ENCODE measurements around the gene MDN1. TPM values are rescaled to one million over a fixed set of nuclear protein-coding genes. Genes with fewer than 3 reads are reported as not detected.
A peak's percentile ranks its signal among the peaks of the same experiment; 100 is the strongest.

Gene MDN1
- total and polyA plus RNA-seq, 2 of the 8 experiments (the other 6 are each of a cell fraction or from before 2014, with no cell fraction given): 53.5 to 179 TPM

DNA sequence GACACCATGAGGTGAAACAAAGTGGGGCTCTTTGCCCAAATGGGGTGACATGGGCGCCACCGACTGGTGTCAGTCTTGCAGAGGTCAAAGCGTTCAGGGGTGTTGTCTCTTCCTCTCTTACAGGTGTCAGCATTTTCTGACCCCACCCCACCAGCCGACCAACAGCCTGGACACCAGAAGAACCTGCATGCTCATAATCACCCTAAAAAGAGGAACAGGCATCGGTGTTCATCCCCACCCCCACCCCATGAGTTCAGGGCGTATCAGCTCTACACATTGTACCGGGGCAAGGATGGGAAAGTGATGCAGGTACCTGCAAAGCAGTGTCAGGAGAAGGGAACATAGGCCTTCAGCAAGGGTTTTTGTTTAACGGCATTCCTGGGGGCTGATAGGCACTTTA is 195.8 kb downstream of the MDN1 start:
- no peak overlapping the region for H2BK120ac ChIP-seq (replicated peaks; ENCODE audit: low read depth, low read length)
- no peak overlapping the region for H2AK5ac ChIP-seq (ENCODE audit: low read depth, low read length)
- H3K27ac ChIP-seq (ENCODE audit: low read depth, low read length): no peak overlapping the region
- H2AFZ ChIP-seq (ENCODE audit: low read length): no peak overlapping the region
- no peak overlapping the region for H3K23ac ChIP-seq (ENCODE audit: insufficient read length)
- WGBS, 2 experiments (ENCODE audit: extremely low coverage in 1 of 2, insufficient coverage in 1 of 2, insufficient read length in 1 of 2, insufficient replicate concordance in 2 of 2, low coverage in 1 of 2, low lambda C conversion rate in 2 of 2, missing lambda C conversion rate in 1 of 2): 99% methylated on average over 8 of the region's 8 CpGs; no CpG with 5 or more reads in 1 of the 2 experiments
- H3K9ac ChIP-seq (replicated peaks in 1 of 4; ENCODE audit: extremely low read depth in 1 of 4, low read depth in 3 of 4, low read length in 3 of 4): no peak overlapping the region
- H3K23me2 ChIP-seq (ENCODE audit: low read depth, low read length): no peaks in the 10 kb centered on the region
- DNase-seq (ENCODE audit: low read depth in 1 of 2, low spot score in 2 of 2) (no peak), FAIRE-seq (no peak)
- H2BK15ac ChIP-seq (ENCODE audit: low read length): no peak overlapping the region
- no peaks in the 10 kb centered on the region for H3K4me1 ChIP-seq (replicated peaks in 1 of 4; ENCODE audit: control insufficient read depth in 3 of 4, insufficient read depth in 4 of 4, low read length in 3 of 4)
- POLR2A ChIA-PET (ENCODE audit: partially characterized antibody): interaction anchor here (1.0 kb wide), 1 partner anchor 271 kb away, joined by 4 read pairs; the partner anchor contains the start of gene UBE2J1
- no peak overlapping the region for H3K4me3 ChIP-seq (ENCODE audit: extremely low read depth in 1 of 4, insufficient read depth in 2 of 4, low read depth in 3 of 4, low read length in 4 of 4)
- H3K56ac ChIP-seq (replicated peaks; ENCODE audit: insufficient read length, low read depth, low read length): no peak overlapping the region
- no peak overlapping the region for H3K4ac ChIP-seq (replicated peaks; ENCODE audit: insufficient read length, low read depth, low read length)
- no peaks in the 10 kb centered on the region for H3K79me2 ChIP-seq (ENCODE audit: control insufficient read depth in 1 of 2, insufficient read depth in 2 of 2, low read length in 2 of 2)
- no peaks in the 10 kb centered on the region for H3K9me3 ChIP-seq (ENCODE audit: insufficient read depth in 2 of 2, low read depth in 1 of 2, low read length in 1 of 2)
- no peaks in the 10 kb centered on the region for H3K27me3 ChIP-seq (replicated peaks in 1 of 4; ENCODE audit: control insufficient read depth in 3 of 4, extremely low read depth in 1 of 4, insufficient read depth in 3 of 4, low read length in 3 of 4)
- H4K91ac ChIP-seq (replicated peaks; ENCODE audit: insufficient read length, low read length): no peak overlapping the region
- H3K14ac ChIP-seq (ENCODE audit: insufficient read length): no peak overlapping the region
- H4K8ac ChIP-seq (ENCODE audit: extremely low read depth, insufficient read depth, low read length): no peak overlapping the region
- H4K5ac ChIP-seq (ENCODE audit: insufficient read length, low read depth, low read length): no peak overlapping the region
- H4K20me1 ChIP-seq (replicated peaks in 1 of 2; ENCODE audit: control insufficient read depth in 1 of 2, insufficient read depth in 2 of 2, low read length in 2 of 2): no peaks in the 10 kb centered on the region
- no peak overlapping the region for H2BK12ac ChIP-seq (ENCODE audit: low read depth, low read length)
- no peak overlapping the region for H3K4me2 ChIP-seq (ENCODE audit: insufficient read depth in 1 of 2, low read depth in 2 of 2, low read length in 2 of 2)
- no peaks in the 10 kb centered on the region for H3K79me1 ChIP-seq (ENCODE audit: low read depth, low read length)
- TF ChIP-seq PHF8 (conservative IDR thresholded peaks at IDR 0.05; ENCODE audit: low read depth, low read length) (no peak), RAD21 (IDR thresholded peaks at IDR 0.05 in 1 of 2, conservative IDR thresholded peaks at IDR 0.05 in 1 of 2; ENCODE audit: low read depth in 2 of 2, low read length in 2 of 2) (peak; percentile 17; a peak in 2 of 4 replicates)
- no peak overlapping the region for H2BK5ac ChIP-seq (ENCODE audit: low read depth, low read length)
- H3K18ac ChIP-seq (ENCODE audit: extremely low read depth, low read length): no peak overlapping the region
- CTCF ChIA-PET (ENCODE audit: partially characterized antibody): interaction anchor here (0.6 to 1.5 kb wide), 10 partner anchors 11 to 316 kb away, joined by 3 to 8 read pairs (median 4); no protein-coding TSS in a partner anchor
- H3K36me3 ChIP-seq (ENCODE audit: control insufficient read depth in 2 of 4, insufficient read depth in 4 of 4, low read length in 3 of 4): no peaks in the 10 kb centered on the region; a peak in 2 of 8 replicates
- no peak overlapping the region for H2BK20ac ChIP-seq (ENCODE audit: low read length)
